Upper lobe of left lung (tissue), 6 donors: Measurements from ENCODE around the gene FFAR2. TPM values are rescaled to one million over a fixed set of nuclear protein-coding genes. Genes with fewer than 3 reads are reported as not detected.
A peak's percentile ranks its signal among the peaks of the same experiment; 100 is the strongest.
"Not testable (repeated sequence)": the region's sequence is repeated elsewhere in the genome, so short reads cannot be mapped to it uniquely, and the experiment has no call there.

Experiments used
- ATAC-seq, 2 donors: fragments of 200-7000 bp; cut with Tn5 transposase; one replicate each; pipeline ENCODE4 v1.9.1; 2022; ENCODE audit warnings: mild to moderate bottlenecking in 2 of 2, moderate library complexity in 2 of 2; ENCODE audit not compliant: low FRiP score in 2 of 2
- DNase-seq, 2 donors: peaks; one replicate each; pipeline ENCODE4 v3.0.0-alpha.2; 2019 to 2020
- H3K27ac ChIP-seq, 4 donors: fragments of 200-600 bp; sonication (generic); one replicate each; pipeline ENCODE4 v1.5.1; 2016 to 2019
- H3K27me3 ChIP-seq, 4 donors: fragments of 200-600 bp; sonication (generic); one replicate each; pipeline ENCODE4 v1.5.1; 2017 to 2019
- H3K36me3 ChIP-seq, 4 donors: fragments of 200-600 bp; sonication (generic); one replicate each; pipeline ENCODE4 v1.5.1; 2016 to 2019
- H3K4me1 ChIP-seq, 4 donors: fragments of 200-600 bp; sonication (generic); one replicate each; pipeline ENCODE4 v1.5.1; 2018 to 2019
- H3K4me3 ChIP-seq, 4 donors: fragments of 200-600 bp; sonication (generic); one replicate each; pipeline ENCODE4 v1.5.1; 2017 to 2019; ENCODE audit warnings: mild to moderate bottlenecking in 2 of 4, moderate library complexity in 1 of 4
- H3K9me3 ChIP-seq, 4 donors: fragments of 200-600 bp; sonication (generic); one replicate each; pipeline ENCODE4 v1.5.1; 2018 to 2019
- CTCF ChIP-seq, 6 experiments: fragments of 450-650 bp in 4 of 6; fragments of 200-600 bp in 2 of 6; sonication (generic) in 2 of 6; IDR thresholded peaks; one replicate each; pipeline ENCODE4 v1.5.1; 2016 to 2019; ENCODE audit warnings: antibody characterized with exemption in 6 of 6
- EP300 ChIP-seq, 4 donors: sonication (generic); formaldehyde crosslinking; IDR thresholded peaks; one replicate each; pipeline ENCODE4 v1.5.1; 2017; ENCODE audit warnings: antibody characterized with exemption in 4 of 4, control low read depth in 2 of 4
- POLR2A ChIP-seq, 4 donors: fragments of 450-650 bp; IDR thresholded peaks; one replicate each; pipeline ENCODE4 v1.5.1; 2016 to 2017; ENCODE audit warnings: antibody characterized with exemption in 4 of 4, mild to moderate bottlenecking in 2 of 4
- POLR2AphosphoS5 ChIP-seq, 2 donors: sonication (generic); formaldehyde crosslinking; IDR thresholded peaks; one replicate each; pipeline ENCODE4 v1.5.1; 2017; ENCODE audit warnings: antibody characterized with exemption in 2 of 2
- WGBS, 2 donors: methylation state at CpG; one replicate each; pipeline ENCODE4 v1.1.5; 2017 to 2018; 5-methylcytosine and 5-hydroxymethylcytosine counted together
- total RNA-seq, 6 donors: library from RNA; depleted of rRNA in 4 of 6; stranded (reverse); fragments of >200 nt in 4 of 6; gene quantifications; one replicate each; pipeline versions ENCODE4 v1.1.0 to v1.2.1, GENCODE V29; 2016 to 2021
- donor health status: DM: no; HTN: no; CAD: no; lungs with moderate emphysema.
- donor health status: DM: no; HTN: yes; CAD: no; lungs with severe emphysema.

The FFAR2 gene
- total RNA-seq, 6 donors from 2014 or later = 0.22 to 9.0 (median 2.1) TPM; not detected in 1

- ATAC-seq (peak in 1 of 2 donors; percentile 42), DNase-seq (peak in 1 of 2 donors; percentile 82)
- no peaks in the 10 kb centered on the region for H3K27me3 ChIP-seq
- H3K4me1 ChIP-seq = peaks cover 42 to 50% (median 47%) of the 10 kb centered on the region in 4 donors
- H3K27ac ChIP-seq = peak overlapping the region; percentile 38 to 75 (median 61)
- 25 to 29% methylated on average over 13 to 14 of the region's 14 CpGs for WGBS, 2 donors
- H3K36me3 ChIP-seq = no peaks in the 10 kb centered on the region
- H3K9me3 ChIP-seq = no peaks in the 10 kb centered on the region
- H3K4me3 ChIP-seq = no peak overlapping the region
- TF ChIP-seq POLR2A (IDR thresholded peaks at IDR 0.05) = no peak
- TF ChIP-seq POLR2AphosphoS5 (IDR thresholded peaks at IDR 0.05) = peak in 1 of 2 donors; percentile 31
- TF ChIP-seq CTCF (IDR thresholded peaks at IDR 0.05) = no peak
- no peak for TF ChIP-seq EP300 (IDR thresholded peaks at IDR 0.05)
Measured at GRCh38 chr19:35459414-35460082, 11.5 kb downstream of the FFAR2 start.

GRCh38 chr19:35460608-35461007 is 12.6 kb downstream of the FFAR2 start:
- TF ChIP-seq POLR2A (IDR thresholded peaks at IDR 0.05) (no peak), CTCF (IDR thresholded peaks at IDR 0.05) (no peak), POLR2AphosphoS5 (IDR thresholded peaks at IDR 0.05) (no peak), EP300 (IDR thresholded peaks at IDR 0.05) (no peak)
- no peaks in the 10 kb centered on the region for H3K36me3 ChIP-seq
- H3K9me3 ChIP-seq = no peaks in the 10 kb centered on the region
- no peak overlapping the region for H3K27ac ChIP-seq
- WGBS, 2 donors = 59 to 85% methylated on average over 10 of the region's 10 CpGs
- H3K4me3 ChIP-seq = no peak overlapping the region
- ATAC-seq = no peak
- DNase-seq = no peak
- peaks cover 42 to 50% (median 47%) of the 10 kb centered on the region in 4 donors for H3K4me1 ChIP-seq
- no peaks in the 10 kb centered on the region for H3K27me3 ChIP-seq

- Histone ChIP-seq H3K4me3 (no peak overlapping the region), H3K27ac (no peak overlapping the region), H3K27me3 (no peaks in the 10 kb centered on the region), H3K36me3 (no peaks in the 10 kb centered on the region), H3K4me1 (peaks cover 42 to 50% (median 45%) of the 10 kb centered on the region in 4 donors), H3K9me3 (no peaks in the 10 kb centered on the region)
- no peak for ATAC-seq
- WGBS, 2 donors = 73 to 81% methylated on average over 9 of the region's 9 CpGs
- no peak for DNase-seq
- TF ChIP-seq EP300 (IDR thresholded peaks at IDR 0.05) (no peak), POLR2AphosphoS5 (IDR thresholded peaks at IDR 0.05) (no peak), CTCF (IDR thresholded peaks at IDR 0.05) (no peak), POLR2A (IDR thresholded peaks at IDR 0.05) (no peak)
Measured at GRCh38 chr19:35461060-35461459, 13.0 kb downstream of the FFAR2 start.

GRCh38 chr19:35461788-35462187 is 13.7 kb downstream of the FFAR2 start:
- not testable (repeated sequence) for H3K9me3 ChIP-seq, DNase-seq, ATAC-seq, H3K4me3 ChIP-seq, H3K27me3 ChIP-seq, H3K36me3 ChIP-seq
- peaks cover 42 to 50% (median 45%) of the 10 kb centered on the region in 4 donors for H3K4me1 ChIP-seq
- peak overlapping the region in 1 of 4 donors; percentile 18 for H3K27ac ChIP-seq

GRCh38 chr19:35462476-35462953 is 14.5 kb downstream of the FFAR2 start:
- Histone ChIP-seq H3K9me3 (no peaks in the 10 kb centered on the region), H3K4me1 (peaks cover 42 to 50% (median 45%) of the 10 kb centered on the region in 4 donors), H3K36me3 (no peaks in the 10 kb centered on the region), H3K27me3 (no peaks in the 10 kb centered on the region), H3K27ac (peak overlapping the region in 3 of 4 donors; percentile 8 to 19 (median 18)), H3K4me3 (no peak overlapping the region)
- WGBS, 2 donors = 14 to 19% methylated on average over 6 of the region's 6 CpGs
- DNase-seq = peak in 1 of 2 donors; percentile 44
- ATAC-seq = peak; percentile 64 to 69
- TF ChIP-seq POLR2A (IDR thresholded peaks at IDR 0.05) (no peak), EP300 (IDR thresholded peaks at IDR 0.05) (no peak), POLR2AphosphoS5 (IDR thresholded peaks at IDR 0.05) (peak; percentile 10 to 33), CTCF (IDR thresholded peaks at IDR 0.05) (peak in 1 of 6 experiments; percentile 11)

- WGBS, 2 donors = 39 to 48% methylated on average over 7 of the region's 7 CpGs
- not testable (repeated sequence) for DNase-seq, H3K27me3 ChIP-seq, H3K36me3 ChIP-seq, H3K9me3 ChIP-seq, H3K4me3 ChIP-seq, ATAC-seq
- Histone ChIP-seq H3K4me1 (peaks cover 42 to 50% (median 45%) of the 10 kb centered on the region in 4 donors), H3K27ac (peak overlapping the region in 1 of 4 donors; percentile 4)
Measured at GRCh38 chr19:35462956-35463355, 14.9 kb downstream of the FFAR2 start.
